ENCODE data around the gene LAMC1.

DNA sequence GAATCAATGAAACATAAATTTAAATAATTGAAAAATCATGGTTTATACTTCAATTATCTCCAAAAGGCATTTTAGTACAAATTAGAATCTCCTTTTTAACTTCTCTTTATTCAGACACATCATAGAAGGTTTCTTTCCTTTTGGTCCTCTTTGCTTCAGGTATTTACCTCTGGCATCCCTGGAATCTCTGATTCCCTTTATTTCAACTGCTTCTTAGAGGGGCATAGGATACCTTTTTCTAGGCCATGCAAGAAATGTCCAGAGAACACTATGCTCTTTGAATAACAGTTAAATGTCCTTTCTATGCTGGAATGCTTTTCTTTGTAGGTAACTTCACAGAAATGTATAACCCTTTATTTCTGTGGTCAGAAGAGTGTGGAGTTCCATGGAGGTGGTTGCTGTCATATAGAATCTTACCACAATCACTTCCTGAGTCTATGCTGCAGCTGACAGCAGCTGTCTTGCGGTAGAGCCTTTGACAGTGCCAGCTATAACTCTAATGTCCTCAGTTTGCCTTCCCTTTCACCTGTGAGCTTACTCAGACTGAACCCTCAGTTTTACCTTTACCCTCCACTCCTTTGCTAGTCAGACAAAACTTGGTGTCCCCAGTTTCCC lies 171.4 kb downstream of the LAMC1 start:
- TF ChIP-seq EZH2 (IDR thresholded peaks at IDR 0.05; ENCODE audit: insufficient read depth, poor library complexity, severe bottlenecking) (no peak), EZH2phosphoT487 (IDR thresholded peaks at IDR 0.05; ENCODE audit: insufficient read depth, low read depth) (no peak)
